LNCaP clone FGC (cell line): ENCODE results near the gene ITPA.

Source experiments
- DNase-seq: peaks from one replicate; pipeline ENCODE4 v3.0.0-alpha.2; 2011; ENCODE audit warnings: low read depth
- H3K4me3 ChIP-seq: 2 replicates; pipeline ENCODE4 v1.5.1; 2011; ENCODE audit warnings: mild to moderate bottlenecking, low read depth, low read length, control low read depth
- CTCF ChIP-seq: IDR thresholded peaks from 2 replicates; pipeline ENCODE4 v1.5.1; 2012; ENCODE audit warnings: mild to moderate bottlenecking; ENCODE audit not compliant: control insufficient read depth, insufficient read depth; ENCODE audit errors: extremely low read depth

Gene ITPA

GRCh38 chr20:3248167-3248992 is 39.1 kb downstream of the ITPA start:
- H3K4me3 ChIP-seq, result no peak overlapping the region
- TF ChIP-seq CTCF, result no peak
- no peak for DNase-seq

GRCh38 chr20:3248993-3249347 is 39.7 kb downstream of the ITPA start:
- no peak overlapping the region for H3K4me3 ChIP-seq
- DNase-seq, result no peak
- no peak for TF ChIP-seq CTCF

- no peak for DNase-seq
- TF ChIP-seq CTCF, result peak; percentile 9; the same call in 1 of the 2 replicates
- no peak overlapping the region for H3K4me3 ChIP-seq
Observed at GRCh38 chr20:3250091-3250504, 40.8 kb downstream of the ITPA start.

GRCh38 chr20:3251806-3252205 is 42.5 kb downstream of the ITPA start:
- no peak for TF ChIP-seq CTCF
- no peak overlapping the region for H3K4me3 ChIP-seq
- peak; percentile 15 for DNase-seq

GRCh38 chr20:3255728-3256127 is 46.4 kb downstream of the ITPA start:
- no peak for TF ChIP-seq CTCF
- no peak overlapping the region for H3K4me3 ChIP-seq
- no peak for DNase-seq

- TF ChIP-seq CTCF, result no peak
- DNase-seq, result no peak
- no peak overlapping the region for H3K4me3 ChIP-seq
Observed at GRCh38 chr20:3258429-3258828, 49.1 kb downstream of the ITPA start.

GRCh38 chr20:3262566-3262965 is 53.3 kb downstream of the ITPA start:
- TF ChIP-seq CTCF, result no peak
- H3K4me3 ChIP-seq, result no peak overlapping the region
- DNase-seq, result no peak
